GM12878 (cell line): Measurements from ENCODE around the gene SEC61A1. TPM values are rescaled to one million over a fixed set of nuclear protein-coding genes. Genes with fewer than 3 reads are reported as not detected.

Source experiments
- ATAC-seq: fragments of 200-7000 bp; cut with Tn5 transposase; 3 replicates; pipeline ENCODE4 v1.9.1; 2020; ENCODE audit warnings: mild to moderate bottlenecking, moderate library complexity
- BruUV-seq: library from RNA; stranded (reverse); fragments of 400-500 nt; replicated peaks from 2 replicates; lab custom pipeline; 2021; lab: Mats Ljungman, UMichigan
- CTCF ChIA-PET: fragments of 300-600 bp; sonication (Branson Sonifier 250); formaldehyde crosslinking; extraction: SDS; loops from one replicate; lab custom pipeline; 2021; ENCODE audit warnings: inconsistent platforms; lab: Yijun Ruan, JAX
- POLR2A ChIA-PET: fragments of 350-600 bp; formaldehyde crosslinking; extraction: SDS; loops from one replicate; lab custom pipeline; 2021; ENCODE audit warnings: inconsistent platforms; lab: Charles Lee
- RAD21 ChIA-PET: fragments of 300-600 bp; sonication (Branson Sonifier 250); formaldehyde crosslinking; loops from one replicate; lab custom pipeline; 2023; ENCODE audit warnings: antibody characterized with exemption; ENCODE audit not compliant: unreplicated experiment; lab: Charles Lee
- SMC1A ChIA-PET: fragments of 300-600 bp; sonication (Branson Sonifier 250); formaldehyde crosslinking; loops from one replicate; lab custom pipeline; 2023; ENCODE audit not compliant: unreplicated experiment, uncharacterized antibody; lab: Charles Lee
- DNase-seq: peaks from one replicate; pipeline ENCODE4 v3.0.0-alpha.2; 2011; ENCODE audit warnings: low read depth, low spot score
- FAIRE-seq: peaks from 3 replicates; lab custom pipeline; 2011; peaks lifted over from hg19 to GRCh38; lab: Jason Lieb, UNC
- H2AFZ ChIP-seq: 2 replicates; pipeline ENCODE4 v1.6.0; 2011; ENCODE audit warnings: low read depth, low read length, control low read depth; ENCODE audit not compliant: control insufficient read depth
- H3K27ac ChIP-seq: 2 replicates; pipeline ENCODE4 v1.5.1; 2011; ENCODE audit warnings: control low read depth; ENCODE audit not compliant: control insufficient read depth, insufficient read depth
- H3K27me3 ChIP-seq, 2 experiments: replicated peaks in 1 of 2; 2 replicates each; pipeline versions ENCODE4 v1.6.0 to v1.6.1; 2011; ENCODE audit warnings: low read length in 1 of 2; ENCODE audit not compliant: control insufficient read depth in 2 of 2, insufficient read depth in 2 of 2
- H3K36me3 ChIP-seq, 2 experiments: 2 replicates each; pipeline ENCODE4 v1.5.1; 2011; ENCODE audit warnings: low read length in 1 of 2; ENCODE audit not compliant: control insufficient read depth in 2 of 2, insufficient read depth in 2 of 2
- H3K4me1 ChIP-seq: 2 replicates; pipeline ENCODE4 v1.6.1; 2011; ENCODE audit warnings: mild to moderate bottlenecking, low read length, moderate library complexity, mixed read lengths; ENCODE audit not compliant: control insufficient read depth, insufficient read depth
- H3K4me2 ChIP-seq: 2 replicates; pipeline ENCODE4 v1.6.0; 2011; ENCODE audit warnings: control low read depth; ENCODE audit not compliant: control insufficient read depth, insufficient read depth
- H3K4me3 ChIP-seq: fragments of 200-600 bp; sonication (generic); 2 replicates; pipeline ENCODE4 v1.5.1; 2016
- H3K79me2 ChIP-seq: 2 replicates; pipeline ENCODE4 v1.6.0; 2011; ENCODE audit warnings: low read length; ENCODE audit not compliant: control insufficient read depth, insufficient read depth
- H3K9ac ChIP-seq: 2 replicates; pipeline ENCODE4 v1.8.0; 2011; ENCODE audit warnings: low read length, control low read depth, mixed read lengths; ENCODE audit not compliant: control insufficient read depth, insufficient read depth
- H3K9me3 ChIP-seq: replicated peaks from 3 replicates; pipeline ENCODE4 v1.5.1; 2011; ENCODE audit warnings: mild to moderate bottlenecking, low read length; ENCODE audit not compliant: control insufficient read depth, insufficient read depth
- H4K20me1 ChIP-seq: 2 replicates; pipeline ENCODE4 v1.6.0; 2011; ENCODE audit not compliant: control insufficient read depth, insufficient read depth
- ATF2 ChIP-seq: IDR thresholded peaks from 2 replicates; pipeline ENCODE4 v1.6.1; 2012; ENCODE audit warnings: low read length, inconsistent platforms
- BACH1 ChIP-seq: fragments of 450-650 bp; IDR thresholded peaks from 2 replicates; pipeline ENCODE4 v1.6.1; 2017; ENCODE audit warnings: mild to moderate bottlenecking, borderline replicate concordance
- BCL3 ChIP-seq: IDR thresholded peaks from 2 replicates; pipeline ENCODE4 v1.6.1; 2011; ENCODE audit warnings: borderline replicate concordance, low read depth, mild to moderate bottlenecking, moderate library complexity, low read length; ENCODE audit not compliant: insufficient read depth, poor library complexity, severe bottlenecking
- BCLAF1 ChIP-seq: fragments of 450-650 bp; IDR thresholded peaks from 2 replicates; pipeline ENCODE4 v1.6.1; 2017; ENCODE audit warnings: antibody characterized with exemption, mild to moderate bottlenecking, moderate library complexity
- BMI1 ChIP-seq: fragments of 450-650 bp; IDR thresholded peaks from 2 replicates; pipeline ENCODE4 v1.6.1; 2016; ENCODE audit warnings: mild to moderate bottlenecking, moderate library complexity, borderline replicate concordance
- EGR1 ChIP-seq, 2 experiments: IDR thresholded peaks; 1 replicate in 1 of 2; 2 replicates in 1 of 2; pipeline ENCODE4 v1.6.1; 2011 to 2012; ENCODE audit warnings: low read depth in 2 of 2, low read length in 2 of 2, borderline replicate concordance in 1 of 2, mild to moderate bottlenecking in 1 of 2, moderate library complexity in 1 of 2
- GABPA ChIP-seq: IDR thresholded peaks from 2 replicates; pipeline ENCODE4 v1.6.1; 2014; ENCODE audit warnings: antibody characterized with exemption, low read depth, mild to moderate bottlenecking, inconsistent platforms
- HDGF ChIP-seq: fragments of 450-650 bp; IDR thresholded peaks from 2 replicates; pipeline ENCODE4 v1.6.1; 2016; ENCODE audit warnings: antibody characterized with exemption
- MYB ChIP-seq: fragments of 150-350 bp; IDR thresholded peaks from 2 replicates; pipeline ENCODE4 v1.6.1; 2014; ENCODE audit warnings: mild to moderate bottlenecking, low read depth, low read length, borderline replicate concordance
- NFYA ChIP-seq: IDR thresholded peaks from 2 replicates; pipeline ENCODE4 v1.6.1; 2011; ENCODE audit warnings: low read depth, mild to moderate bottlenecking, low read length, improper control_type of control experiment, borderline replicate concordance
- NR2F1 ChIP-seq: fragments of 450-650 bp; conservative IDR thresholded peaks from 2 replicates; pipeline ENCODE4 v1.6.1; 2017; ENCODE audit warnings: mild to moderate bottlenecking
- RAD51 ChIP-seq: fragments of 450-650 bp; IDR thresholded peaks from 2 replicates; pipeline ENCODE4 v1.6.1; 2016; ENCODE audit warnings: moderate library complexity, mild to moderate bottlenecking, inconsistent platforms
- RFX5 ChIP-seq: IDR thresholded peaks from 2 replicates; pipeline ENCODE4 v1.6.1; 2011; ENCODE audit warnings: low read depth, low read length, improper control_type of control experiment
- SMARCA5 ChIP-seq: fragments of 450-650 bp; IDR thresholded peaks from 2 replicates; pipeline ENCODE4 v1.6.1; 2017; ENCODE audit warnings: mild to moderate bottlenecking
- YBX1 ChIP-seq: fragments of 450-650 bp; IDR thresholded peaks from 2 replicates; pipeline ENCODE4 v1.6.1; 2016; ENCODE audit warnings: antibody characterized with exemption
- ZZZ3 ChIP-seq: IDR thresholded peaks from 2 replicates; pipeline ENCODE4 v1.6.1; 2011; ENCODE audit warnings: low read depth; ENCODE audit not compliant: control insufficient read depth, insufficient read length
- WGBS: methylation state at CpG from one replicate; pipeline ENCODE4 v1.1.6; 2016; ENCODE audit warnings: low lambda C conversion rate; ENCODE audit not compliant: insufficient replicate concordance, insufficient coverage; ENCODE audit errors: missing lambda C conversion rate; 5-methylcytosine and 5-hydroxymethylcytosine counted together
- in situ Hi-C: fragments of 300-500 bp; cut with MboI; formaldehyde crosslinking; loops from 9 replicates; pipeline ENCODE4 v1.14.3; 2018; ENCODE audit warnings: mixed read lengths
- intact Hi-C: fragments of 100-400 bp; cut with micrococcal nuclease; formaldehyde crosslinking; loops from one replicate; pipeline ENCODE4 v1.14.2; 2022; ENCODE audit not compliant: unreplicated experiment
- polyA plus RNA-seq, 11 experiments: library from polyadenylated mRNA; depleted of rRNA in 4 of 11; unstranded in 6 of 11; stranded (reverse) in 5 of 11; fragments of >200 nt; fragmentation: Nextera tagmentation in 4 of 11; fragmentation: Illumina TruSeq in 1 of 11; extraction: Ambion mirVana in 4 of 11; extraction: Trizol in 1 of 11; gene quantifications; 1 replicate in 1 of 11; 2 replicates in 10 of 11; pipeline versions ENCODE4 v1.2.1 to v1.2.3, GENCODE V29; 2011 to 2016; ENCODE audit warnings: inconsistent platforms in 2 of 11, missing spikeins in 2 of 11, low read depth in 1 of 11
- total RNA-seq, 4 experiments: library from RNA; depleted of rRNA in 3 of 4; stranded (reverse); fragments of >200 nt in 3 of 4; fragmentation: Illumina TruSeq in 1 of 4; extraction: Trizol in 1 of 4; gene quantifications; 2 replicates each; pipeline versions ENCODE4 v1.2.1 to v1.2.3, GENCODE V29; 2013 to 2021

Gene SEC61A1
- total and polyA plus RNA-seq, 10 of the 15 experiments (the other 5 are each of a cell fraction or from before 2014, with no cell fraction given), result 5.2 to 265 (median 142) TPM

GRCh38 chr3:128004661-128005060 is 47.6 kb upstream of the SEC61A1 start (continued):
- TF ChIP-seq GABPA, result no peak

GRCh38 chr3:128006061-128007032 is 45.9 kb upstream of the SEC61A1 start:
- Histone ChIP-seq H3K4me2 (no peak overlapping the region), H3K9me3 (no peaks in the 10 kb centered on the region), H4K20me1 (no peaks in the 10 kb centered on the region), H3K27ac (no peak overlapping the region), H3K36me3 (no peaks in the 10 kb centered on the region), H3K4me3 (no peak overlapping the region), H3K4me1 (no peaks in the 10 kb centered on the region), H3K79me2 (no peaks in the 10 kb centered on the region), H2AFZ (no peak overlapping the region), H3K27me3 (peaks cover 0 to 3% of the 10 kb centered on the region in 2 experiments; a peak in 1 of 4 replicates), H3K9ac (no peak overlapping the region)
- no TSS peak for BruUV-seq
- in situ Hi-C loops (no loop called here), intact Hi-C loops (no loop called here)
- ChIA-PET SMC1A (no interaction called here), POLR2A (no interaction called here), CTCF (no interaction called here), RAD21 (no interaction called here)
- DNase-seq (no peak), FAIRE-seq (no peak), ATAC-seq (no peak)
- 58% methylated on average over 25 of the region's 30 CpGs for WGBS
- TF ChIP-seq NR2F1, result no peak
- no peak for TF ChIP-seq MYB
- no peak for TF ChIP-seq BCLAF1
- TF ChIP-seq YBX1, result no peak
- no peak for TF ChIP-seq HDGF
- TF ChIP-seq SMARCA5, result no peak
- TF ChIP-seq RAD51, result no peak
- TF ChIP-seq BACH1, result no peak
- TF ChIP-seq NFYA, result no peak
- no peak for TF ChIP-seq ATF2
- TF ChIP-seq BMI1, result no peak
- TF ChIP-seq EGR1 (IDR thresholded peaks at IDR 0.05; ENCODE audit: borderline replicate concordance in 1 of 2, low read depth in 2 of 2, low read length in 2 of 2), result no peak
- TF ChIP-seq BCL3, result no peak
- TF ChIP-seq RFX5, result no peak
- TF ChIP-seq ZZZ3, result no peak
